Stimulated activated CD4-positive, alpha-beta T cell treated with anti-CD3 and anti-CD28 coated beads, Interleukin-1b, Interleukin-23, amount 100 ng/mL, for 1 hour (primary cell): Measurements from ENCODE around the gene INPP5F.
"Not testable (repeated sequence)": the region's sequence is repeated elsewhere in the genome, so short reads cannot be mapped to it uniquely, and the experiment has no call there.

Experiments used
- DNase-seq, 2 donors: peaks; one replicate each; pipeline ENCODE4 v3.0.0-alpha.2; 2020; ENCODE audit warnings: low read depth in 2 of 2

INPP5F gene

GRCh38 chr10:119740096-119740495, 14.2 kb downstream of the INPP5F start:
- DNase-seq: no peak

GRCh38 chr10:119742947-119743648, 17.2 kb downstream of the INPP5F start:
- DNase-seq: no peak

- no peak for DNase-seq
These were observed 22.1 kb downstream of the INPP5F start for GRCh38 chr10:119747940-119748339.

- no peak for DNase-seq
These were observed 23.0 kb downstream of the INPP5F start for GRCh38 chr10:119748871-119749270.

GRCh38 chr10:119749455-119749854, 23.6 kb downstream of the INPP5F start:
- no peak for DNase-seq

GRCh38 chr10:119750391-119751230, 24.8 kb downstream of the INPP5F start:
- peak; percentile 10 to 17 for DNase-seq

GRCh38 chr10:119753309-119753708, 27.5 kb downstream of the INPP5F start:
- no peak for DNase-seq

- DNase-seq: no peak
These were observed 28.2 kb downstream of the INPP5F start for GRCh38 chr10:119754085-119754484.

- DNase-seq: no peak
These were observed 29.1 kb downstream of the INPP5F start for GRCh38 chr10:119754936-119755335.

- no peak for DNase-seq
These were observed 29.6 kb downstream of the INPP5F start for GRCh38 chr10:119755446-119755845.

GRCh38 chr10:119758448-119759195, 32.8 kb downstream of the INPP5F start:
- DNase-seq: no peak

GRCh38 chr10:119759832-119760231, 34.0 kb downstream of the INPP5F start:
- DNase-seq: no peak

GRCh38 chr10:119761106-119761505, 35.3 kb downstream of the INPP5F start:
- DNase-seq: no peak

GRCh38 chr10:119762035-119762434, 36.2 kb downstream of the INPP5F start:
- no peak for DNase-seq

GRCh38 chr10:119762805-119763798, 37.3 kb downstream of the INPP5F start:
- DNase-seq: no peak

- no peak for DNase-seq
These were observed 42.7 kb downstream of the INPP5F start for GRCh38 chr10:119768455-119769094.

GRCh38 chr10:119769886-119770285, 44.0 kb downstream of the INPP5F start:
- no peak for DNase-seq

GRCh38 chr10:119770928-119771327, 45.1 kb downstream of the INPP5F start:
- no peak for DNase-seq

GRCh38 chr10:119772334-119772733, 46.5 kb downstream of the INPP5F start:
- DNase-seq: no peak

GRCh38 chr10:119773041-119773440, 47.2 kb downstream of the INPP5F start:
- not testable (repeated sequence) for DNase-seq

- DNase-seq: no peak
These were observed 49.7 kb downstream of the INPP5F start for GRCh38 chr10:119775529-119775928.
